HG03378 (cell line): ENCODE results near the gene CCNI2.
"Not testable (repeated sequence)": the region's sequence is repeated elsewhere in the genome, so short reads cannot be mapped to it uniquely, and the experiment has no call there.

ENCODE experiments used
- ATAC-seq: cut with Tn5 transposase; IDR thresholded peaks from one replicate; pipeline ENCODE4 v1.9.1; 2021; ENCODE audit warnings: mild to moderate bottlenecking, moderate library complexity; ENCODE audit not compliant: unreplicated experiment

The CCNI2 gene

GRCh38 chr5:132779961-132780360 lies 32.7 kb downstream of the CCNI2 start:
- ATAC-seq, result no peak

DNA sequence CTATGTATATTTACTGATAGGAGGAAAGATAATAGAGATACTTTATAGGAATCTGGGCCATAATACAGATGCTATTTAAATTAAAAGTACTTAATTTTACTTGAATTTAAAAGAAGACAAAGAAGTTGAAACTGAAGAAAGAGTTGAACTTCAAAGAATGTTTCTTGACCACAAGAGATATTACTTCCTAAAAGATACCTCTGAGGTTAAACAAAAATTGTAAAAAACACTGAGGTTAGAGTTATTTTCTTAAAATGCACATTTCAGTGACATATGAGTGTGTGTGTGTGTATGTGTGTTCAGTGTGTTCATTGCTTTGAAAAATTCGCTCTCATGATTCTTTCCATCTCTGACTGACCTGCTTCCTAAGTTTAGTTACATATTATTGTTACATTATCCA lies 33.4 kb downstream of the CCNI2 start:
- ATAC-seq, result no peak

- no peak for ATAC-seq
Measured at GRCh38 chr5:132781029-132781428, 33.8 kb downstream of the CCNI2 start.

- ATAC-seq, result no peak
Measured at GRCh38 chr5:132782101-132782500, 34.9 kb downstream of the CCNI2 start.

- no peak for ATAC-seq
Measured at GRCh38 chr5:132785365-132785764, 38.1 kb downstream of the CCNI2 start.

DNA sequence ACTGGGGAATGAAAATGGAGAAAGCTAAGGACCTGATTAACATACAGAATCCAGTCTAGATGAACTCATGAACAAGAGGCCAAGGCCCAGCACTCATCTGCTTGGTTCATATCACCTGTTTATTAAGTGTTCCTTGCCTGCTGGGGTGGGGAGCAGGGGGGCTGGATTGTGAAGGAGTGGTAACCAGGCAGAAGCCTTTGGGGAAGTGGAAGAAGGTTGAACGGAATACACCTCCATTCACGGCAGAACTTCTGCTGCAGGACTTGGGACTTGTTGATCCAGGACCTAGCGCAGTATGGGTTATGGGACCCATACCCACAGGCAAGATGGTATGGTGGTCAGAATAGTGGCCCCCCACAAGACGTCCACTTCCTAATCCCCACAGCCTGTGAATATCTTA lies 38.6 kb downstream of the CCNI2 start:
- no peak for ATAC-seq

GRCh38 chr5:132787076-132787475 lies 39.9 kb downstream of the CCNI2 start:
- ATAC-seq, result no peak

DNA sequence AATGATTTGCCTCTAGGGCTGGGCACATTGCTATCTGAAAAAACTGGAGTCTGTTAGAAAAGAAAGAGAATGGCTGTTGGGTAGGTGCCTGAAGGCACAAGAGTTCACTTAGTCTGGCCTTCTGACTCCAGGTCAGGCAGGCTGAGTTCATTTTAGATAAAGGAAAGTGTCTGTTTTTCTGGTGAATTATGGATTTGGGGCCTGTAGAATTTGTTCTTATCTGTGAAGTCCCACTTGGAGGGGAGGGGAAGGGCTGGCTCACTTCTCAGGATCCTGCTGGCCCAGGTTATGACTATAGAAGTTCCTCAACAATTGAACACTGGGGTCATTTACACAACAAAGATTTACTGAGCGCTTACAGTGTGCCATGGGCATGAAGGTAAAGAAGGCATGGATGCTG lies 41.3 kb downstream of the CCNI2 start:
- no peak for ATAC-seq

DNA sequence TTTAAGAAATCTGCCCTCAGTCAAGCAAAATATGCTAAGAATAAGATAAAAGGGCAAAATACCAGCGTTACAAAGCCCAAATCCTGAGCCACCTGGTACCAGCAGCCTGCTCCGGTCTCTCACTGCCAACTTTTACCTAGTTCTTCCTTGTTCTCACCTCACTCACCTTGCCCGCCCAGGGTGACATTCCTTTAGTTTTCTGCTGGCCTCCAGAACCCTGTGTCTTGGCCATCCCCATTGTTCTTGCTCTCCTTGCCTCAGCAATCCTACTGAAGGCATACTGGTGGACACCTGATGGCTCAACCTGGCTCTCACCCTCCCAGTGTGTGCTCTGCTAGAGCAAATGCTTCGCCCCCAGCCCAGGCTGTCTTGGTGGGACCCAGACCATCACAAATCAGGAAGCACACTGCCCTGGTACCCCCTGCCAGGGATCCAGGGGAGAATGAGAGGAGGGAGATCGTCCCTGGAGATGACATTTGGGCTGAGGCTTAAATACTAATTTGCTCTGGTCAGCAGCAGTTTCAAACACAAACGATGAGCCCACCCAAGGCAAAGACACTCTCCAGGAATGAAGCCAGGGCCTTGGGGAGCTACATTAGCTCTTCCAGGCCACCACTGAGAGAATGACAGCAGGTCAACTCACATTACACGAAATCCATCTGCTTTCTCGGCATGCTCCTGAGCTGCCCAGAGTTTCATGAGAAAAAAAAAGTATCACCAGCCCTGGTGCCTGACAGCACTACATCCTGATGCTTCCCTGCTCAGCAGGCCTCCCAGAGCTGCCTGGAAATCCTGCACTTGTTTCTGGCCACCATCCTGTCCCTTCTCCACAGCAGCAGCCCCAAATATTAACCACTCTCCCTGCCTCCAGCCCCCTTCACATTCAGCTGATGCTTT lies 42.0 kb downstream of the CCNI2 start:
- ATAC-seq, result no peak

- no peak for ATAC-seq
Measured at GRCh38 chr5:132790201-132790865, 43.1 kb downstream of the CCNI2 start.

DNA sequence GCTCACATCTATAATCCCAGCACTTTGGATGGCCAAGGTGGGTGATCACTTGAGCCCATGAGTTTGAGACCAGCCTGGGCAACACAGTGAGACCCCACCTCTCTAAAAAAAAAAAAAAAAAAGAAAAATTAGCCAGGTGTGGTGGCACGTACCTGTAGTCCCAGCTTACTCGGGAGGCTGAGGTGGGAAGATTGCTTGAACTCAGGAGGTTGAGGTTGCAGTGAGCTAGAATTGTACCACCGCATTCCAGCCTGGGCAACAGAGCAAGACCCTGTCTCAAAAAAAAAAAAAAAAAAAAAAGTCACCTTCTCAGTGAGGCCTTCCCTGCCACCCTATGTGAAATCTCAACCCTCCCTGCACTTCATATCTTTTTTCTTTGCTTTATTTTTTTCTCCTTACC lies 43.8 kb downstream of the CCNI2 start:
- no peak for ATAC-seq

- ATAC-seq, result no peak
Measured at GRCh38 chr5:132797651-132798050, 50.4 kb downstream of the CCNI2 start.

DNA sequence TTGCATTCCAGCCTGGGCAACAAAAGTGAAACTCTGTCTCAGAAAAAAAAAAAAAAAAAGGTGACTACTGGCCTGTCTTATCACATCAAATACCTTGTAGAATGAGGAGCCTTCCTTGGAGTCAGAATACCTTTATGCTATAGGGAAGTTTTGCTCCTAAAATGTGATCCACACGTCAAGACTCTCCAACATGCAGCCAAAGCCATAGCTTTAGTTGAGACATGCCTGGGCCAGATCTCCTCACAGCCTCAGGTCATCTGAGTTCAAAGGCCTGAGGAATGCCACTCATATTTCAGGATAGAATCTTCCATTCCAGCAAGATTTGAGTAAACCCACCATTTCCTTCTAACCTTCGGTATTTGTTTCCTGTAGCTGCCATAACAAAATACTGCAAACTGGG lies 52.2 kb downstream of the CCNI2 start:
- no peak for ATAC-seq

GRCh38 chr5:132800545-132800944 lies 53.3 kb downstream of the CCNI2 start:
- no peak for ATAC-seq

DNA sequence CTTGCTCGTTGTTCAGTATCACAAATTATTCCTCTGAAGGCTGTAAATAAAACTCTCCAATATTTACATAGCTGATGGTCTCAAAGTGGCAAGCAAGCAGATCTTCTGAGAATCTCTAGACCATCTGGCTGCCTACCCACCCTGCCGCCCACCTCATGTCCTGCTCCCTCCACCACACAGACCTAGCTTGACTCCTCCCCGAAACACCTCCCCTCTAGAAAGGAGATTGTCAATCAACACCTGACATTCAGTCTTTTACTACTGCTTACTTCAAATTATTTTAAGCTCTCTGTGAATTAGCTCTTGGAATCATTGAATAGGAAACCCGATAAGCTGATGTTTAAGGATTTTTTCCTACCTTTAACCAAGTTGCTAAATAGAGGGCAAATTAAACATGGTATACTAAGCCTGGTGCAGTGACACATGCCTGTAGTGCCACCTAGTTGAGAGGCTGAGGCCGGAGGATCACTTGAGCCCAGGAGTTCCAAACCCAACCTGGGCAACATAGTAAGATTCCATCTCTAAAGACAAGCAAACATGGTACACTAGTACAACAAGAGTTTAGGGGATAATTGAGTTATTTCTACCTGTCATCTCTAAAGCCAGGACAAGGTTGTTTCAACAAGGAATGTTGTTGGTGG lies 54.9 kb downstream of the CCNI2 start:
- ATAC-seq, result no peak

- not testable (repeated sequence) for ATAC-seq
Measured at GRCh38 chr5:132802685-132803066, 55.5 kb downstream of the CCNI2 start.
